DOHH2 (cell line): ENCODE results near the gene KCNK1.

Source experiments
- CTCF ChIP-seq: fragments of 200-600 bp; sonication (generic); IDR thresholded peaks from one replicate; pipeline ENCODE4 v1.5.1; 2014; ENCODE audit warnings: antibody characterized with exemption, mild to moderate bottlenecking, low read depth, low read length; ENCODE audit not compliant: poor library complexity, severe bottlenecking
- EZH2phosphoT487 ChIP-seq: fragments of 200-600 bp; sonication (generic); IDR thresholded peaks from 2 replicates; pipeline ENCODE4 v1.6.1; 2017; ENCODE audit warnings: borderline replicate concordance, mild to moderate bottlenecking, antibody characterized with exemption, low read length, moderate library complexity, mixed read lengths

- TF ChIP-seq CTCF = no peak
- no peak for TF ChIP-seq EZH2phosphoT487
Observed at GRCh38 chr1:233689017-233689747, 75.3 kb downstream of the KCNK1 start.
